Heart left ventricle (tissue), 16 donors: ENCODE data around the gene NUBP2. TPM values are rescaled to one million over a fixed set of nuclear protein-coding genes. Genes with fewer than 3 reads are reported as not detected.

Source experiments
- ATAC-seq, 4 donors: fragments of 200-7000 bp; cut with Tn5 transposase; one replicate each; pipeline ENCODE4 v1.9.1; 2020 to 2022; ENCODE audit warnings: moderate library complexity in 4 of 4, mild to moderate bottlenecking in 3 of 4, moderate number of reproducible peaks in 1 of 4
- DNase-seq, 5 donors: peaks; one replicate each; pipeline ENCODE4 v3.0.0-alpha.2; 2020
- H3K27ac ChIP-seq, 12 donors: fragments of 200-600 bp; sonication (generic) in 4 of 12; one replicate each; pipeline versions ENCODE4 v1.5.0 to v1.8.0; 2016 to 2022; ENCODE audit warnings: mild to moderate bottlenecking in 2 of 12
- H3K27me3 ChIP-seq, 9 donors: fragments of 200-600 bp; sonication (generic) in 2 of 9; one replicate each; pipeline versions ENCODE4 v1.5.1 to v1.8.0; 2016 to 2022; ENCODE audit warnings: mild to moderate bottlenecking in 3 of 9
- H3K36me3 ChIP-seq, 9 donors: fragments of 200-600 bp; sonication (generic) in 2 of 9; one replicate each; pipeline versions ENCODE4 v1.5.0 to v1.8.0; 2018 to 2022; ENCODE audit warnings: mild to moderate bottlenecking in 2 of 9
- H3K4me1 ChIP-seq, 12 donors: fragments of 200-600 bp; sonication (generic) in 4 of 12; one replicate each; pipeline versions ENCODE4 v1.5.0 to v1.8.0; 2016 to 2022; ENCODE audit warnings: mild to moderate bottlenecking in 3 of 12
- H3K4me3 ChIP-seq, 12 donors: fragments of 200-600 bp; sonication (generic) in 4 of 12; one replicate each; pipeline versions ENCODE4 v1.5.0 to v1.8.0; 2017 to 2022; ENCODE audit warnings: mild to moderate bottlenecking in 9 of 12, moderate library complexity in 4 of 12
- H3K9me3 ChIP-seq, 12 donors: fragments of 200-600 bp; sonication (generic) in 4 of 12; one replicate each; pipeline versions ENCODE4 v1.5.0 to v1.8.0; 2016 to 2022; ENCODE audit warnings: mild to moderate bottlenecking in 1 of 12
- POLR2A ChIP-seq, 2 donors: fragments of 450-650 bp; IDR thresholded peaks; one replicate each; pipeline ENCODE4 v1.6.1; 2017; ENCODE audit warnings: antibody characterized with exemption in 2 of 2, mild to moderate bottlenecking in 2 of 2, moderate library complexity in 2 of 2
- WGBS, 4 donors: extraction: QIAGEN DNeasy Blood & Tissue Kit in 2 of 4; methylation state at CpG; one replicate each; pipeline versions ENCODE4 v1.1.5 to v1.1.7; 2013 to 2018; 5-methylcytosine and 5-hydroxymethylcytosine counted together
- intact Hi-C, 10 donors: fragments of 100-400 bp; cut with DNase I; formaldehyde crosslinking; loops; one replicate each; pipeline versions ENCODE4 v1.11.1 to v1.14.2; 2022
- polyA plus RNA-seq, 2 donors: library from polyadenylated mRNA; stranded (reverse); fragments of 200-250 nt; gene quantifications; one replicate each; pipeline ENCODE4 v1.2.3, GENCODE V29; 2013
- total RNA-seq, 9 donors: library from RNA; depleted of rRNA in 2 of 9; stranded (reverse); fragments of >200 nt in 2 of 9; fragmentation: NEBNext Ultra II Directional in 3 of 9; extraction: Animal tissue kit (Norgen Biotek cat#: 25700) in 3 of 9; gene quantifications; one replicate each; pipeline versions ENCODE4 v1.1.0 to v1.2.4, GENCODE V29; 2016 to 2023
- TF ChIP-seq, protein P1 (sequence below), 12 donors: fragments of 200-600 bp; sonication (generic) in 4 of 12; IDR thresholded peaks; one replicate each; pipeline versions ENCODE4 v1.5.0 to v1.8.0; 2018 to 2022; ENCODE audit warnings: antibody characterized with exemption in 12 of 12, mild to moderate bottlenecking in 5 of 12
- donor health status: ischemic (EF 13 %, LVEDD 7.1; RV severe dilation, severe dysfunction).
- donor health status: healthy with polysubstance abuse.
- donor health status: DM: no; HTN: yes; CAD: no.
- donor health status: DM: no; HTN: no; CAD: no.
- donor health status: ischemic (EF 25% LVEDD 6.9; RV normal size, moderate dysfunction).
- donor health status: ischemic (EF 25% LVEDD 5.7; RV mildly dilated, moderate dysfunction).
- donor health status: healthy.
- donor health status: DM: yes; HTN: yes; CAD: no.
- donor health status: ischemic (EF 35%, LVEDD 5.7; RV mildly dilated, moderate dysfunction).
- donor health status: nonischemic (EF 11% LVEDD 7.7; RV severe dilation, severe dysfunction).
- donor health status: DM: yes; HTN: yes; CAD: no.
- donor health status: PGD.
- donor health status: ischemic (EF 29% LVEDD 5.4; RV normal size, mild dysfunction).
- donor health status: nonischemic (EF 23%, LVEDD 6.1; RV moderate dilation, normal function).

Gene NUBP2
- total and polyA plus RNA-seq, 11 donors: 26.7 to 81.9 (median 30.4) TPM

DNA sequence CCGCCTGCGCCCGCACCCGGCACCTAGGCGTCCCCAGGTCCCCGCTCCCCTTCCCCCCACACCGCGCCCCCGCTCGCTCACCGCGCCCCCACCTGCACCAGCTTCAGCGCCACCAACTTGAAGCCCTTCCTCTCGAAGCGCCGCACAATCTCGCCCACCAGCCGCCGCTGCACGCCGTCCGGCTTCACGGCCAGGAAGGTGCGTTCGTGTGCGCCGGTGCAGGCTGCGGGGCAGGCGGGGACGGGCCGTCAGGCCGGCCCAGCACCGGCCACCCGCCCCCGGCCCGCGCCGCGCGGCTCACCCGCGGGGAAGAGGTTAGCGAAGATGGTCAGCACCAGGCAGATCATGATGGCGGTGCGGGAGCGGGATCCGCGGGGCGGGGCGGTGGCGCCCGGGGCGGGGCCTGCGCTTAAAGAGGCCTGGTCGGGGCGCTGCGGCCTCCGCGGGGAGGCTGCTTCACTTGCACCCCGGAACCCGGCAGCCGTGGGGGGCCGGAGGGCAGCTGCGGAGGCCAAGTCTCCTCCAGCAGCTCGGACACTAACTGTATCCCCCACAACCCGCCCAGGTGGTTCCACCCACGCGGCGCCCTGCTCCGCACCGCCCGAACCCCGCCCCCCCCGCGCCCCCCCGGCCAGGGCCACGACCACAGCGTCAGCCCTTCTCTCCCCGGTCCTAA, 11.4 kb upstream of the NUBP2 start, which contains the start of gene NME3:
TSS of gene NME3 (minus strand) at position 356 of the 676 bp plus-strand sequence. CDS start at position 347, 9 bp downstream.
- intact Hi-C loops: loop anchor here in 2 of 10 donors (5.0 kb wide), 2 partner anchors 64 to 159 kb away; partner anchors contain the start of genes CRAMP1 (in 1 of the 2), IFT140 (in 1 of the 2) and MAPK8IP3 (in 1 of the 2)
- no peaks in the 10 kb centered on the region for H3K9me3 ChIP-seq
- WGBS, 4 donors: 0 to 1% (median 1%) methylated on average over 18 to 79 of the region's 79 CpGs
- DNase-seq (peak; percentile 80 to 92 (median 85)), ATAC-seq (peak; percentile 12 to 51 (median 47))
- peaks cover 0 to 46% (median 35%) of the 10 kb centered on the region in 9 donors for H3K36me3 ChIP-seq
- no peaks in the 10 kb centered on the region for H3K27me3 ChIP-seq
- peaks cover 14 to 44% (median 32%) of the 10 kb centered on the region in 12 donors for H3K4me1 ChIP-seq
- H3K27ac ChIP-seq: peak within 1 kb of the TSS; percentile 17 to 99 (median 97)
- peak in 1 of 2 donors; percentile 41 for TF ChIP-seq POLR2A (IDR thresholded peaks at IDR 0.05)
- TF ChIP-seq, protein P1, sequence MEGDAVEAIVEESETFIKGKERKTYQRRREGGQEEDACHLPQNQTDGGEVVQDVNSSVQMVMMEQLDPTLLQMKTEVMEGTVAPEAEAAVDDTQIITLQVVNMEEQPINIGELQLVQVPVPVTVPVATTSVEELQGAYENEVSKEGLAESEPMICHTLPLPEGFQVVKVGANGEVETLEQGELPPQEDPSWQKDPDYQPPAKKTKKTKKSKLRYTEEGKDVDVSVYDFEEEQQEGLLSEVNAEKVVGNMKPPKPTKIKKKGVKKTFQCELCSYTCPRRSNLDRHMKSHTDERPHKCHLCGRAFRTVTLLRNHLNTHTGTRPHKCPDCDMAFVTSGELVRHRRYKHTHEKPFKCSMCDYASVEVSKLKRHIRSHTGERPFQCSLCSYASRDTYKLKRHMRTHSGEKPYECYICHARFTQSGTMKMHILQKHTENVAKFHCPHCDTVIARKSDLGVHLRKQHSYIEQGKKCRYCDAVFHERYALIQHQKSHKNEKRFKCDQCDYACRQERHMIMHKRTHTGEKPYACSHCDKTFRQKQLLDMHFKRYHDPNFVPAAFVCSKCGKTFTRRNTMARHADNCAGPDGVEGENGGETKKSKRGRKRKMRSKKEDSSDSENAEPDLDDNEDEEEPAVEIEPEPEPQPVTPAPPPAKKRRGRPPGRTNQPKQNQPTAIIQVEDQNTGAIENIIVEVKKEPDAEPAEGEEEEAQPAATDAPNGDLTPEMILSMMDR (IDR thresholded peaks at IDR 0.05): peak in 1 of 12 donors; percentile 14
- peak within 1 kb of the TSS; percentile 75 to 99 (median 96) for H3K4me3 ChIP-seq

DNA sequence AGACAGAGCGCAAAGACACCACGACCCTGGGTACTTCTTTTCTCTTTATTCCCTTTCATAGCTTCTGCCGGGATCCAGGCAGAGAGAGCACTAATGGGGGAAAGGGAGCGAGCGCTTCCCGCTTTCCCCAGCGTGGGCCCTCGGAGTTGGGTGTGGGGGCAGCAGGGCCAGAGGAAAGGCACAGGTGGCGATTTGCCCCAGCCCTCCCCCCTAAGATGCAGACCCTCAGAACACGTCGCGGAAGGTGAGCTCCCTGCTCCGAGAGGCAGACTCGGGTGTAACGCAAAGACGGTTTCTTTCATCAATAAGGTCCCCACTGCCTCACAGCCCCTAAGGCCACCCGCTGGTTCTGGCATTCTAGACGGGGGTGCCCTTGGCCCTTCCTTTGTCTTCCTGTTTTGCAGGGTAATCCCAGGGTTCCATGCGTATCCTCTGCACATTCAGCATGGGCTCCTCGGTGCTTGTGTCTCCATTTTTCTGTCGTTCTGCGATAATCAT, 10.8 kb upstream of the NUBP2 start:
- DNase-seq (no peak), ATAC-seq (no peak)
- Histone ChIP-seq H3K4me3 (peak overlapping the region; percentile 75 to 99 (median 96)), H3K9me3 (no peaks in the 10 kb centered on the region), H3K27ac (peak overlapping the region in 11 of 12 donors; percentile 14 to 99 (median 96)), H3K36me3 (peaks cover 0 to 46% (median 35%) of the 10 kb centered on the region in 9 donors), H3K27me3 (no peaks in the 10 kb centered on the region), H3K4me1 (peaks cover 14 to 44% (median 32%) of the 10 kb centered on the region in 12 donors)
- TF ChIP-seq POLR2A (IDR thresholded peaks at IDR 0.05): no peak
- TF ChIP-seq, protein P1 (IDR thresholded peaks at IDR 0.05): no peak
- intact Hi-C loops: loop anchor here in 2 of 10 donors (5.0 kb wide), 2 partner anchors 65 to 160 kb away; partner anchors contain the start of genes CRAMP1 (in 1 of the 2), IFT140 (in 1 of the 2) and MAPK8IP3 (in 1 of the 2)
- WGBS, 4 donors: 16 to 18% (median 16%) methylated on average over 16 to 22 of the region's 22 CpGs

DNA sequence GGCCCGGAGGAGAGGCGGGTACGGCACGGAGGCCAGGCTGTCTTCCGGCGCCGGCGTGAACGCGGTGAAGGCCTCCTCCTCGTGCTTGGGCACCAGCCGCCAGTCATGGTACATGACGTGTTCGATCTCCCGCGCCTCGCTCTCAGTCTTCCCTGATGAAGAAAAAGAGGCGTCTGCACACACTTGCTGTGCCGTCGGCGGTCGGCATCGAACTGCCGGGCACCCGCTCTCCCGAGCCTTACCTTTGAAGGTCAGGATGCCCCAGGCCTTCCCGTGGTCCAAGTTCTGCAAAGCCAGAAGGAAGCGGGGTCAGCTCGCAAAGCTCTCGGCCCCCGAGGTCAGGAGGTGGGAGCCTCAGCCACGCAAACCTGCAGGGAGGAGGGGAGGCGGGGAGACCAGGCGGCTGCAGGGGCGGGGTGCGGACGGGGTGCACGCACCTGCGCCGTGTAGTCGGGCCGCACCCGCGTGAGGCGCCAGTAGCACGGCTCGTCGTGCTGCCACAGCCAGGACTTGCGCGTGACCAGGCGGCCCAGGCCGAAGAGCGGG, 10.3 kb upstream of the NUBP2 start, which contains the start of gene EME2:
TSS of gene EME2 (plus strand) at position 449 of the 546 bp plus-strand sequence. CDS start 418 bp downstream, outside the sequence.
- peaks cover 0 to 46% (median 35%) of the 10 kb centered on the region in 9 donors for H3K36me3 ChIP-seq
- peak in 1 of 4 donors; percentile 0 for ATAC-seq

More for the DNA sequence above, 10.3 kb upstream of the NUBP2 start, which contains the start of gene EME2:
- no peaks in the 10 kb centered on the region for H3K27me3 ChIP-seq
- WGBS, 4 donors: 1 to 4% (median 1%) methylated on average over 15 to 53 of the region's 53 CpGs
- intact Hi-C loops: loop anchor here in 2 of 10 donors (5.0 kb wide), 2 partner anchors 65 to 160 kb away; partner anchors contain the start of genes CRAMP1 (in 1 of the 2), IFT140 (in 1 of the 2) and MAPK8IP3 (in 1 of the 2)
- peak within 1 kb of the TSS; percentile 91 to 99 (median 97) for H3K27ac ChIP-seq
- no peak for DNase-seq
- peaks cover 14 to 44% (median 32%) of the 10 kb centered on the region in 12 donors for H3K4me1 ChIP-seq
- H3K4me3 ChIP-seq: peak within 1 kb of the TSS; percentile 75 to 99 (median 96)
- H3K9me3 ChIP-seq: no peaks in the 10 kb centered on the region
- TF ChIP-seq, protein P1 (IDR thresholded peaks at IDR 0.05): no peak
- no peak for TF ChIP-seq POLR2A (IDR thresholded peaks at IDR 0.05)
